ENCODE results near the gene MYL10. TPM values are rescaled to one million over a fixed set of nuclear protein-coding genes. Genes with fewer than 3 reads are reported as not detected.
"Not testable (repeated sequence)": the region's sequence is repeated elsewhere in the genome, so short reads cannot be mapped to it uniquely, and the experiment has no call there.

MYL10 gene
- total RNA-seq, 2 donors from 2014 or later = not detected

DNA sequence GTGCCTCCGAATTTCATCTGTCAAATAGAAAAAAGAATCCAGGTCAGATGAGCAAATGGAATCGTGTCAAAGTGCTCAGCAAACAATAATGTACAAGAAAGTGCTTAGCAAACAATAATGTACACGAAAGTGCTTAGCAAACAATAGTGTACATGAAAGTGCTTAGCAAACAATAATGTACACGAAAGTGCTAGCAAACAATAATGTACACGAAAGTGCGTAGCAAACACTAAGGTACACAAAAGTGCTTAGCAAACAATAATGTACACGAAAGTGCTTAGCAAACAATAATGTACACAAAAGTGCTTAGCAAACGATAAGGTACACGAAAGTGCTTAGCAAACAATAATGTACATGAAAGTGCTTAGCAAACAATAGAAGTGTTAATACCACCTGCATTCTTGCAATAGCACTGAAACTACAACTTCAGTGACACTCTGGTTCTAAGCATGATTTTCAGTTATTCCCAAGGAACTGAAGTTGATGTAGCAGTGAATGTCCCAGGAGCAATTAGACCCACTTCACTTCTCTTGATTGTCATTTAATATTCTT lies 33.4 kb upstream of the MYL10 start:
- no peak for ATAC-seq
- intact Hi-C loops (cut with DNase I, micrococcal nuclease) = no loop called here
- no peak for DNase-seq

DNA sequence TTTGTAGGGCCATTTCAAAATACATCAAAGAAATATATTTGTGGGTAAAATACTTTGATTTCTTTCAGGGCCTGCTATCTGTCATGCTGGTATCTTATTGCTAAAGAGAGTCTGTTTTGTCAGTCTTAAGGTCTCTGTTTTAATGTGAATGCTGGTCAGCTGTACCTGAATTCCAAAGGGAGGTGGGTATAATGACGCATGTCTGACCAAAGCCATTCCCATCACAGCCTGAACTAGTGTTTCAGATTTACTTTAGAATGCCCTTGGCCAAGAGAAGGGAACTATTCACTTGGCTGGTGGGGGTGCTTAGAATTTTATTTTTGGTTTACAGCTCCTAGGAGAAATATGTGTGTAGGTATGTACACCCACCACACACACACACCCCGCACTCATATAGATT lies 30.6 kb upstream of the MYL10 start:
- intact Hi-C loops (cut with DNase I, micrococcal nuclease) = no loop called here
- ATAC-seq (no peak), DNase-seq (no peak)

DNA sequence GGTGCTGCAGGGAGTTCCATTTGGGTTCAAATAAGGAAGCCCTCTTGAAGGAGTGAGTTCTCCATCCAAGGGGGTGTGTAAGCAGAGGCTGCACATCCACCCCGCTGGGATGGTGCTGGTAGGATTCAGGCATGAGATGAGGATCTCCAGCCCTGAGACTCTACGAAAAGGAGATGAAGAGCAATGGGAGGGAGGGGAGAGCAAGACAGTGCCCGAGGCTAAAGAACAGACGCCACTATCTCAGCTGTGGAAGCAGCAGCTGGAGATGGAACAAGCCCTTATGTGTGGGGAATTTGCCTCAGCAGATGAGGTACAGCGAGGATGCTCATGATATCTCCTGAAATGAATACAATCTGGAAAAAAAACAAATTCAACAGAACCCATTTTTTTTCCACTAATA lies 28.1 kb upstream of the MYL10 start:
- intact Hi-C loops (cut with DNase I, micrococcal nuclease) = no loop called here
- no peak for DNase-seq
- ATAC-seq = no peak

DNA sequence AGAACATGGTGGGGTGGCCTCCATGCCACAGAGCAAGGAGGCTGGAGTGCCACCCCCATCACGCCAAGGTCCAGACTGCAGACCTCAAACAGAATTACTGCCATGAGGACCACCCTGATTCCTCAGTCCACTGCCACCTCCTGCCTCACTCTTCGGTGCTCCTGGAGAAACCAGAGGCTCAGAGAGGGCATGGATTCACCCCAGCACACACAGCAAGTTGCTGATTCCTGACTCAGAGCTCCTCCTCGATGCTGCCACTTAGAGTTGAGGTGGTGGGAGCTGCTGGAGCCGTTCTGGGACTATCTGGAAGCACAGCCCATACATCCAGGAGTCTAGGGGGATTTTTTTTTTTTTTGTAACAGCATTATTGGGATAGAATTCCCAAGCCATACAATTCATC lies 22.0 kb upstream of the MYL10 start:
- ATAC-seq (no peak), DNase-seq (no peak)
- intact Hi-C loops (cut with DNase I, micrococcal nuclease) = no loop called here

DNA sequence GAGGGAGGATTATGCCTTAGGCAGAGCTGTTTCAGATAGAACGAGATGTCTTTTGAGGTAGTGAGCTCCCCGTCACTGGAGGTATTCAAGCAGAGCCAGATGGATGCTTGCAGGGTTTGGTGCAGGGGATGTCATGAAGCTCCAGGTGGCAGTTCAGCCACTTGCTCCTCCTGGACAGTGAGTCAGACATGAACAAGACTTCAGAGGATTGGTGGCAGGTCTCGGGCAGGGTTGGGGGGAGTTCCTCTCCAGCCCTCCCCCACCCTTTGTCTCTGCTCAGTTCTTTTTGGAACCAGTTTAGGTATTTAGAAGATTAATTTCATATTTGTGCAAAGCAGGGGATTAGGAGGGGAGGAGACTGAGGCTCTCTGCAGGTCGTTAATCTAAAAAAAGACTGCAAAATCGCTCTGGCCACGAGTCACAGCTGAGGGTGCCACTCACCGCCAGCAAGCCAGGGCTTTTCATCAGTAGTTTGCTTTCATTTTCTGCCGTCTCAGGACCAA lies 21.5 kb upstream of the MYL10 start:
- intact Hi-C loops (cut with DNase I, micrococcal nuclease) = no loop called here
- DNase-seq (no peak), ATAC-seq (no peak)

DNA sequence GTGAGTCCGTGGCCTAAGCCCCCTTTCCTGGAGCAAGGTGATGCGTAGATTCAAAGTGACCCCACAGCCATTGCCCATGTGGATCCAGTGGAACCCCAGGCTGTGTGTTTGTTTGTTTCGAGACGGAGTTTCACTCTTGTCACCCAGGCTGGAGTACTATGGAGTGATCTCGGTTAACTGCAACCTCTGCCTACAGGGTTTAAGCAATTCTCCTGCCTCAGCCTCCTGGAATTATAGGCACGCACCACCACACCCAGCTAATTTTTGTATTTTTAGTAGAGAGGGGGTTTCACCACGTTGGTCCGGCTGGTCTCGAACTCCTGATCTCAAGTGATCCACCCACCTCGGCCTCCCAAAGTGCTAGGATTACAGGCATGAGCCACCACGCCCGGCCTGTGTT lies 18.8 kb upstream of the MYL10 start:
- intact Hi-C loops (cut with DNase I, micrococcal nuclease); ATAC-seq; DNase-seq: not testable (repeated sequence)

DNA sequence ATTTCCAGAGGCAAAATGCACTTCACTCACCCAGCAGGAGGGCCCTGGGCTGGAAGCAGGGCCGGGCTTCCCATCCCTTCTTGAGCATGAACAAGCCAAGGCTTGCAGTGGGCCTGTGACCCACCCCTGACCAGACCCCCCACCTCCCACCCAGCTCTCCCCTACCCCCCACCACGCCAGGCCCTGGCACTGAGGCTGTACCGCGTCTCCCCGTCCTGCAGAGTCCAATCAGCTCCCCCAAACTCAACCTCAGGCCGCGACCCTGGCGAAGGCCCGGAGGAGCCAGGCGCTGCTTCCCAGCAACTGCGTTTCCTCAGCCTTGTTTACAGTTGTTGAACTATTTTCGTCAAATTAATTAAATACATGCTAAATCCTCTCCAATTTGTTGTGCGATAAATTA lies 16.9 kb upstream of the MYL10 start:
- intact Hi-C loops (cut with DNase I, micrococcal nuclease) = no loop called here
- ATAC-seq = no peak
- no peak for DNase-seq

DNA sequence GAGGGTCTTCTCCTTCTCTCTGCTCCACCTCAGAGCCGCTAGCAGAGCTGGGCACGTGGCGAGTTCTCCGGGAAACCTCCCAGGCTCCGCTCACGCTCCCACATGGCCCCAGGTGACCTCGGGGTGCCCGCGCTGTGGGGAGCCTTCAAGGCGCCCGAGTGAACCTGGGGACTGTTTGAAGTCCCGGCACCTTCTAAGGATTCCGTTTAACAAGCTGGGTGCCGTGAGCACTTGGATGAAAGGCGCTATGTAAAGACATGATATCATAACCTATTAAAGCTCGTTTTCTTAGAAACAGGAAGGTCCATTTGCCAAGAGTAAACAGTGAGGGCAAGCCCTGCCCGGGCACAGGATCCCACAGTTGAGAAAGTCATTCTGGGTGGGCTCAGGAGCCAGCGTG lies 15.8 kb upstream of the MYL10 start:
- intact Hi-C loops (cut with DNase I, micrococcal nuclease) = no loop called here
- peak in 1 of 2 donors; percentile 9 for DNase-seq

DNA sequence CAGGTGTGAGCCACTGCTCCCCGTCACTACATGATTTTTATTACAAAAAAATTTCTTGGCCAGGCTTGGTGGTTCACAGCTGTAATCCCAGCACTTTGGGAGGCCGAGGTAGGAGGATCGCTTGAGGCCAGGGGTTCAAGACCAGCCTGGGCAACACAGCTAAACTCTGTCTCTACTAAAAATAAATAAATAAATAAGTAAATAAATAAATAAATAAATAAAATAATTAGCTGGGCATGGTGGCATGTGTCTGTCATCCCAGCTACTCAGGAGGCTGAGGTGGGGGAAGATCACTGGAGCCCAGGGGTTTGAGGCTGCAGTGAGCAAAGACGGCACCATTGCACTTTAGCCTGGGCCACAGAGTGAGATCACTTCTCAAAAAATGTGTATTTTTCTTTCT lies 10.0 kb upstream of the MYL10 start:
- intact Hi-C loops (cut with DNase I, micrococcal nuclease); ATAC-seq; DNase-seq: not testable (repeated sequence)

More for the DNA sequence above, 15.8 kb upstream of the MYL10 start:
- peak; percentile 72 for ATAC-seq

DNA sequence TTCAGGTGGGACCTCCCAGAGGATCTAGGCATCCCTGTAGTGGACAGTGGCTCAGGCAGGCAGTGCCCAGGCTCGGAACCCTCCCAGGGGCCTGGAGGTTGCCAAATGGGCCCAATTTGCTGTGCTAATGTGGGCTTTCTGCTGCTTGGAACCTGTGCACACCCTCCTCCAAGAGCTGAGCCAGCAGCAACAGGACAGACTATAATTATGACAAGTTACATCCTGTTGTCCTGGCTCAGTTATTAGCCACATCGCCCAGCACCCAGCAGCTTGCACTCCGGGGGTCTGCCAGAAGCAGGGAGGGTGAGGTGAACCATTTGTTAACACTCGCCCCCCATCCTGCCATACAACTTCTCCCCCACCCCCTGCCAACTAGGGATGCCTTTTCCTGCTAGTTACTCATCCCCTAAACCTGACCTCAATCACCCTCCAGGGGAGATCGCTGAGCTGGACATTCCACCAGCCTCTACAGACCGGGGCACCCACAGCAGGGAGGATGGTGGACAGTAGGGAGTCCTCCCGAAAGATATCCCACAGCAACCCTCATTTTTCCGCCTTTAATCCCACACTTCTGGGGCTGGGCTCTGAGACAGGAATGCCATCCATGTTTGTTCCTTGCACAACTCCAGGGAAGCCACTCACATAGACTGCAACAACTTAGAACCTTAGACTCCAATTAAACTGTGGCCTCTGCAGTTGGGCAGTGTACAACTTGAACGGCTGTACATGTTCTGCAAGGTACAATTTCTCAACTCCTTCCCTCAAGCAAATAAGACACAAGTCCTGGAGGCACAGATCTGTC lies 7.9 kb upstream of the MYL10 start:
- intact Hi-C loops (cut with DNase I, micrococcal nuclease) = no loop called here
- ATAC-seq (no peak), DNase-seq (no peak)

DNA sequence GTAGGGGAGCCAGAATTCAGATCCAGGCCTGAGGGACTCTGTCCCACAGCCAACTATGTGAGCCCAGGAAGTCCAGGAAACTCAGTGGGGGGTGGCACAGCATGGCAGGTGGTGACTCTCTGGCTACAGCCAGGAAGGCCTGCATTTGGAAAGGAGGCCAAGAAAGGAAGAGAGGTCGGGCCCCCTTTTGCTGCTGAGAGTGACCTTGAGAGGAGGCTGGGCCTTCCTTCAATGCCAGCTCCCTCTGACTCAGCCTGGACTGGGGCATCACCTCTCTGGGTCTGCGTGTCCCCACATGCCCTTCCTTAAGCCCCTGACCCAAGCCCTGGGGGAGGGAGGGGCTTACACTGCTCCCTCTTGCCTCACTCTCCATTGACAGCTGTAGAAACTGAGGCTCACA lies 6.4 kb upstream of the MYL10 start:
- ATAC-seq = no peak
- intact Hi-C loops (cut with DNase I, micrococcal nuclease) = no loop called here
- no peak for DNase-seq

DNA sequence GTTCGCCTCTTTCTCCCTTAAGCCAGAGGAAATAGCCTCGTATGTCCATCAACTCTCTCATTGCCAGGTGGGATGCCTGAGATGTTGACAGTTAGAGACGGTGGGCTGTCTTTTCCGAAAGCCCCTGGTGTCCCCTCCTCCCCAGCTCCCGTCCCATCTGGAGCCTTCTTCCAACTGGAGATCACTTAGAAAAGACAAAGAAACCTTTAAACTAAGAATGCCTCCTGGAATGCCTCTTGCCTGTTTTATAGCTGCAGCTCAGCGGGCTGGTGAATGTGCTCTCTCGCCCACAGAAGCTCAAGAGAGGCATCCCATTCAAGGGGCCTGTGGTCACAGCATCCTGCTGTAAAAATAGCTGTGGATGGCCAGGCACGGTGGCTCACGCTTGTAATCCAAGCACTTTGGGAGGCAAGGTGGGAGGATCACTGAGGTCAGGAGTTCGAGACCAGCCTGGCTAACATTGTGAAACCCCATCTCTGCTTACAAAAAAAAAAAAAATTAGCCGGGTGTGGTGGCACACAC lies 5.2 kb upstream of the MYL10 start:
- intact Hi-C loops (cut with DNase I, micrococcal nuclease) = no loop called here
- DNase-seq (no peak), ATAC-seq (no peak)

DNA sequence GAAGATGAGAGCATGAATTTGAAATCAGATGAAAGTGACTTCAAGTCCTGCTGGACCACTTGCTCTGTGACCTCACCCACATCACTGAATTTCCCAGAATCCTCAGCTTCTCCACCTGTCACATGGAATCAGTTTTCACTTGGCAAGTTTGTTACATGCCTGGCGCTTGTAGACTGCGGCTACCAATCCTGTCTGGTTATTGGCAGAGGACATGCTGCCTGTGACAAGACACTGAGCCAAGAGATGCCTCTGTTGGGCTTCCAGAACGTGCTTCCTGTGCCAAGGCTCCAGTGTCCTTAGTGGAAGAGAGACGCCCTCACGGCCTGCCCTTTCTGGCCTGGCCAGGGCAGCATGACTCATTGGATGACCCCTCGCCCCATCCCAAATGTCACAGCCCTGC lies 4.4 kb upstream of the MYL10 start:
- intact Hi-C loops (cut with DNase I, micrococcal nuclease) = no loop called here
- ATAC-seq = no peak

DNA sequence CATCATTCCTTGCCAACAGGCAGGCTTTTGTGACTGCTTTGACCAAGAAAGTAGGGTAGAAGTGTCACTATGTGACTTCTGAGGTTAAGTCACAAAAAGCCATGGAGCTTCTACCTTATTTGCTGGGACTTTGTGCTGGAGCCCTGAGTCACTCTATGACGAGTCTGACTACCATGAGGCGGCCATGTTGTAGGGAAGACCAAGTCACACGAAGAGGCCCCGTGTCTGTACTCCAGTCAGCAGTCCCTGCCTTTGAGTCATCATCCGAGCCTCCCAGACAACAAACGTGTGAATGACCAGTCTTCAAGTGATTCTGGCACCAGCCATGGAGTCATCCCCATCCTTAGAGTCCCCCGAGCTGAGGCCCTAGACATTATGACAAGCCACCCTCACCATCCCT lies 3.5 kb upstream of the MYL10 start:
- intact Hi-C loops (cut with DNase I, micrococcal nuclease) = no loop called here
- ATAC-seq (no peak), DNase-seq (no peak)

More for the DNA sequence above, 4.4 kb upstream of the MYL10 start:
- no peak for DNase-seq

DNA sequence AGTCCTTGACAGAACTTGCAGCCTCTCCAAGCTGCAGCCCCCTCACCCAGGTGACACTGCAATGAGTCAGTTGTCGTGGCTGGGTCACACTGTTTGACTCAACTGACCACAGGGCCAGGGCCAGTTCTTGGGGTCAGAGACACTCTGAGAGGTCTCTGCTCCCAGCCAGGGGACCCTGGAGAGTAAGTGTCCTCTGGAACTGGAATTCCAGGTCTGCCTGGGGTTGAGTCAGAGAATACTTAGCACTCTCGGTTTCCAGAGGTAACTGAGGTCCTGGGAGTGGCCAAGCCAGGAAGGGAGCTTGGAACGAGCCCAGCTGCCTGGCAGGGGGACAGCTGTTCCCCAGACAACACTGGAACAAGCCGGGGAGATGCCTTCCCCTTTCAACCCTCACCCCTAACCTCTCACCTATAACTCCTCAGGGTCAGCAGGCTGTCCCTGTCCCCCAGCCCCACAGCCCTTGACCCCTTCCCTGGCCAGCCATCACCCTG lies 2.2 kb upstream of the MYL10 start:
- intact Hi-C loops (cut with DNase I, micrococcal nuclease) = no loop called here
- ATAC-seq (no peak), DNase-seq (no peak)

DNA sequence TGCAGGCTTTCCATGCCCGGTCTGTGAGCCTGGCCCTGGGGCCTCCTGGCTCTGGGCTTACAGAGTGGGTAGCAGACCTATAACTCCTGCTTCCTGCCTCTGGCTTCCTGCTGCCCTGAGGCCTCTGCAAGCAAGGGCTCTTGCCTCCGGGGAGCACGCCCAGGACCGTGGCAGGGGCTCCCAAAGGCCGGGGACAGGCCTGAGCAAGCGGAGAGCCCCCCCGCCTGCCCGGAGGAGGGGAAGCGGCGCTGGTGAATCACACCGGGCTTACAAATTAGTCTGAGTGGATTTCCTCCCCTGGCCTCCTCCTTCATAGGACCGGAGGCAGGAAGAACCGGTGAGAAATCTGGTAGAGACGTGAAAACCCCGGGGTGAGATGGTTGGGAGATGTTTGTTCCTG lies 1.5 kb upstream of the MYL10 start:
- ATAC-seq (no peak), DNase-seq (no peak)
- intact Hi-C loops (cut with DNase I, micrococcal nuclease) = no loop called here

DNA sequence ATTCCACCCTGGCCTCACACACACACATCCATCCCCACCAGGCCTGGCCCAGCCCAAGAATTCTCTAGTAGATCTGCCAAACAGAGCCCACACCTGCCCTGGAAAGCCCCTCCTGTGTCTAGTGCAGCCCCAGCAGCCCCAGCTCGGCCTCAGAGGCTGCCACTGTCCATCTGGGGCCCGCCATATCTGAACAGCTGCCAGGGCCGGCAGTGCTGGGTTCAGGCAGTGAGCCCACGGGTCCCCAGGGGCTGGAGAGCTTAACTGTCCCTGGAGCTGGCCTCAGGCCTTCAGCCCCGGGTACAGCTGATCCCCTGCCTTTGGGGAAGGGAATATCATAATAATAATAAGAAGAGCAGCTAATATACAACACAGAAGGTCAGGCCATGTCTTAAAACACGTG lies 574 bp downstream of the MYL10 start:
- intact Hi-C loops (cut with DNase I, micrococcal nuclease) = no loop called here
- DNase-seq (no peak), ATAC-seq (no peak)

DNA sequence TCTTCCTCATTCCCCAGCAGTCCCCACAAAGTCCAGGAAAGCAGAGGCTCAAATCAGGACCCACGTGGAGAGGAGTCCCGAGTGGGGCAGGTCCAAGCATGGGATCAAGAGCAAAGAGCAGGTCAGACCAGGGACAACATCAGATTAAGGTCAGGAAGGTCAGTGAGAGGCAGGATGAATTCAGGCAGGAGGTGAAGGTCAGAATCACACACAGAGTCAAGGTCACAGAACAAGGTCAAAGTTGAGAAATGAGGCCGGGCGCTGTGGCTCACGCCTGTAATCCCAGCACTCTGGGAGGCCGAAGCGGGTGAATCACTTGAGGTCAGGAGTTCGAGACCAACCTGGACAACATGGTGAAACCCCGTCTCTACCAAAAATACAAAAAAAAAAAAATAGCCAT lies 2.3 kb downstream of the MYL10 start:
- no peak for ATAC-seq
- intact Hi-C loops (cut with DNase I, micrococcal nuclease) = no loop called here
- DNase-seq = no peak

DNA sequence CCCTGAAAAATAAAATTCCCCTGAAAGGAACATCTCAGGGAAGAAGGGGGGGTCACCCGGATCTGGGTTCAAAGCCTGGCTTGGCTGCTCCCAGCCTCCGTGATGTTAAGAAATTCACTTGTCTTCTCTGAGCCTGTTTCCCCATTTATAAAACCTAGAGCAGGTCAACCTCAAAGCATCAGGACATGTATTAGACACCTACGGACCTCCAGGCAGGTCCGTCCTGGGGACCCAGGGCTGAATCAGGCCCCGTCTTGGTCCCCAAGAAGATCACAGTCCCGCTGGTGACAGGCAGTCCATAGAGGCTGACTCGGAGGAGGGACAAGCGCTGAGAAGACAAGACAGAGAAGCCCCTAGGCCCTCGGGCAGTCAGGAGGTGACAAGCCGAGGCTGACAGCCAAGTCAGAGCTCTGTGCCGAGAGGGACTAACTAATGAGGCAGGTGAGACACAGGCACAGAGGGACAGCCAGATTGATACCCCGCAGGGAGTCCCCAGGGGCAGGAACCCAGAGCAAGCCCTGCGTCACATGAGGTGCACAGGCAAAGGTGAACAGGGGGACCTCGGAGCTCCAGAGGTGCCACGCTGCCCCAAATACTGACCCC lies 2.9 kb downstream of the MYL10 start:
- ATAC-seq (no peak), DNase-seq (no peak)
- intact Hi-C loops (cut with DNase I, micrococcal nuclease) = no loop called here

All from left colon (tissue), 2 donors.